T47D (cell line): ENCODE measurements around the gene GRM1.

ENCODE experiments used
- DNase-seq, 2 experiments: peaks; one replicate each; pipeline versions ENCODE4 v3.0.0 to v3.0.0-alpha.2; 2011 to 2012; ENCODE audit warnings: low read depth in 1 of 2, low spot score in 1 of 2
- JUND ChIP-seq: IDR thresholded peaks from 2 replicates; pipeline ENCODE4 v1.6.1; 2012; ENCODE audit warnings: low read depth
- in situ Hi-C: cut with HindIII; loops from 2 replicates; pipeline ENCODE4 v1.10.0; 2016; ENCODE audit warnings: low sequenced_read_pairs, low pct_unique_long_range_greater_than_20kb

The GRM1 gene

DNA sequence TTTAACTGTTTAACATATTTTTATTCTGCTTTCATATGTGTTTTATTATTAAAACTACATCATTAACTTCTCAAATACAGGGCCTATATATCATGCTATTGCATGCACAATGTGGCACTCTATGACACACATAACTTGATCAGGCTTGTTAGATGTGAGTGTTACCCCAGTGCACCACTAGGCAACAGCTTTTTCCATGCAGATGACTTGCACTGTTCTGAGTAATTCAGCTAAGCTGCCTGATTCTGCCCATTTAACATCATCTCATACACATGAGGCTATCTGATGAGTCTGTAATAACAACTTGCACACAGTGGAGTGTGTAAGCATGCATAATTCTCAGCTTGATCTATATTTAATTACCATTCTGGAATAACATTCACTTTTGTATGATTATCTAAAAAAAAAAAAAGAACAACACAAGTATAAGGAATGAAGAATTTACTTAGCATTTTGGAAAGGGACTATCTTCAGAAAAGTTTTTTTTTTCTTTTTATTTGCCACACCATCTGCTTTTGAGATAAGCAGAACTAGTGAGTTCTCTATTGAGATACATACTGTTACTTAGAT is 83.1 kb downstream of the GRM1 start:
- TF ChIP-seq JUND = no peak
- no peak for DNase-seq
- in situ Hi-C loops = no loop called here

DNA sequence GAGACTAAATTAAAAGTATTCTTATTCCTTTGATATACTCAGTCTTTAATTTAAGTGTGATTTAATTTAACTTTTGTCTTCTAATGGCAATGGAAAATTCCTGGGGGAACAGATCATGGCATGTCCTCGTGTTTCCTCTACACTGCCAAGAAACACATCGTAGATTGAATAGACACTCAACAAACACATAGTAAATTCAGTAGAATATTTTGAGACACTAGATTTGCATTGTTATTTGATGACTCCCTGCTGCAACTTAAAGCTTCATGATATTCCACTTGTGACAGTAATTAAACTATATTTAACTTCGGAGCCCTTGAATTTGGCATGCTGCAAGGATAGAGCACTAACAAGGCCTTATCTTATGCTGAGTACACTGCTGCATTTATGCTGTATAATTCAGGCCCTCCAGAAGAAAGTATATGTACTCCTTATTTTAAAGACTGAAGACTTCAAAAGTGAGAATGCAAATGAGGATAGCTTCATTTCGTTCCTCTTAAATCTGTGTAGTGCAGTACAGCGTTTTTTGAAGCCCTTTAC is 84.3 kb downstream of the GRM1 start:
- in situ Hi-C loops = no loop called here
- no peak for TF ChIP-seq JUND
- no peak for DNase-seq

DNA sequence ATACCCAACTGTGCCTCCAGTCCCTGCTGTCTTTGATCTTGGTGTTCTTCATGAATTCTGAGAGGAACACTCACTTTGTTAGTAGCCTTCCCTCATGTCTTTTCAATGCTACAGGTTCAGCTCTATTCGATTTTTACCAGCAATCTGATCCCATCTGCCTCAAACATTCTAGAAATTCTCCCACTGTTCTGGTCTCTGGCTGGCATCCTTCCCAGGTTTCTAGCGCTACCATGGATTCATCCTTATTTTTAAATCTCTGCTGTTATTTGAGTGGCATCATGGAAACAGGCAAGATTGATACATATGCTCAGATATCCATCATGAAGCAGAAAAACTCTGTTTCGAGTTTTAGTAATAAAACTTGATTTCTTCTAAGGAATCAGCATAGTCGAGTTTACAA is 94.8 kb downstream of the GRM1 start:
- no peak for TF ChIP-seq JUND
- DNase-seq = no peak
- in situ Hi-C loops = no loop called here

DNA sequence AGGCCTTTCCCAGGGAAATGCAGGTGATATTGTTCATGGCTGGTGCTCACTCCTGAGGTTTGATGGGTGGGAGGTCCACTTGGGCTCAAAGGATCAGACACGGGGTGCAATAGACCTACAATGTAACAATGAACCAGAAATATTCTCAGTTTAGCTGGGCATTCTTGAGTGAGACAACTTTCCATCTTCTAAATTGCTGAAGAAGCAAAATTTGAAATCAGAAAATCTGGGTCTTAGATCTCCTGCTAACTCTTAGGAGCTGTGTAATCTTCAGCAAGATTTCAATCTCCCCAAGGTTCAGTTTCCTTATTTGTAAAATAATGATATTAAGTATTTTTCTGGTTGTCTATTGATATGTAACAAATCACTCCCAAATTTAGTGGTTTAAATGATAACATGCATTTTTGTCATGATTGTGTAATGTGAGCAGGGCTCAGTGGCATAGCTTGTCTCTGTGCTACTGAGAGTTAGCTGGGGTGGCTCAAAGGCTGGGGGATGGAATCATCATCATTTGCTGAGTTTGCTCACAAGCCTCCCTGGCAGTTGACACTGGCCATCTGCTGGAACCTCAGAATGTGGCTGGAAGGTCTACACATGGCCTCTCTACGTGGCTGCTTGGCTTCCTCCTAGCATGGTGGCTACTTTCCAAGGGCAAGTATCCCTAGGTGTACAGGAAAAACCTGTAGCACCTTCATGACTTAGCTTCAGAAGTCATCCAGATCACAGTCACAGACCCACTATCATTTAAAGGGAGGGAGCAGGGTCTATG is 98.8 kb downstream of the GRM1 start:
- in situ Hi-C loops = no loop called here
- no peak for DNase-seq

DNA sequence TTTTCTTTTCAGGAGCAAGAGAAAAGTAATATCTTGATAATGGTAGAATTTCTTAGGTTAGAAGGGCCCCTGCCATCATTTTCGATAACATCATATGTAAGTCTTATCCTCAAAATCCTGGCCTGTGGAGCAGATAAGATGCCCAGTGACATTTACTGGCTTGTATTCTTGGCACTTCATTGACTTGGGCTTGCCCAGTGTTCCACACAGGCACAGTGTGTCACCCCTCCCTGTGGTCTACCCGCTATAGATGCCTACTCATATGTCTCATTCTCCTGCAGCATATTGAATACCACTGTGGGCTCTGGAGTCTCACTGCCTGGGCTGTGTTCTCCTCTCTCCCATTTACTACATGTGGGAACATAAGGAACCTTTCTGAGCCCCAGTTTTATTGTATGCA is 105.0 kb downstream of the GRM1 start:
- TF ChIP-seq JUND = no peak
- in situ Hi-C loops = no loop called here
- no peak for DNase-seq

More for the DNA sequence above, 98.8 kb downstream of the GRM1 start:
- TF ChIP-seq JUND = no peak

DNA sequence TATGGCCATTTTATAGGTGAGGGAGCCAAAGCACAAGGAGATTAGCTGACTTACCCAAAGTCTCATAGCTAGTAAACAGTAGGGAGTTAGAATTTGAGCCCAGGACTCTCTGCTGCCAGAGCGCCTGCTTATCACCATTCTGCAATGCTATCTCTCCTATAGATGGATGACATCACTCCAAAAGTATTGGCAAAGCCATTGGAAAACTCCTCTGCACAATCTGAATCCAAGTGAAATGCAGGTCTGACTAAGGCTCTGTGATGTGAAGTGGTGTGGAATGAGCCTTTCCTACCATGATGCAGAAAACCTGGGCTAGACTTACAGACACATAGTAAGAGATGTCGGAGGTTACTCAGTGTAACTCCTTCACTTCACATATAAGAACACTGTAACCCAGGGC is 106.3 kb downstream of the GRM1 start:
- no peak for DNase-seq
- in situ Hi-C loops = no loop called here
- no peak for TF ChIP-seq JUND

DNA sequence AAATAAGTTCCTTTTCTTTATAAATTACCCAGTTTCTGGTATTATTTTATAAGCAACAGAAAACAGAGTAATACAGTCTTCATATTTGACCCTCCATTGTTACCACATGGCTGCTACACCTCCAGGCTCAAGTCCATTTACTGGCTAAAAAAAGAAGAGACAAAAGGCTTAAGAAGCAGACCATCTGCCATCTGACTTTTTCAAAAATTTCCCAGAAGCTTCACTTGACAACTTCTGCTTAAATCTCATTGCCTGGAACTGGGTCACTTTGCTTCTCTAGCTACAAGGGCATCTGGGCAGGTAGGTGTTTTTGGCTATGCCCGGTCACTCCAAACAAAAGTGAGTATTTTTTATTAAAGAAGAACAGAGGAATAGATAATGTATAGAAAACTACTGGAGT is 118.0 kb downstream of the GRM1 start:
- no peak for TF ChIP-seq JUND
- no peak for DNase-seq
- in situ Hi-C loops = no loop called here

DNA sequence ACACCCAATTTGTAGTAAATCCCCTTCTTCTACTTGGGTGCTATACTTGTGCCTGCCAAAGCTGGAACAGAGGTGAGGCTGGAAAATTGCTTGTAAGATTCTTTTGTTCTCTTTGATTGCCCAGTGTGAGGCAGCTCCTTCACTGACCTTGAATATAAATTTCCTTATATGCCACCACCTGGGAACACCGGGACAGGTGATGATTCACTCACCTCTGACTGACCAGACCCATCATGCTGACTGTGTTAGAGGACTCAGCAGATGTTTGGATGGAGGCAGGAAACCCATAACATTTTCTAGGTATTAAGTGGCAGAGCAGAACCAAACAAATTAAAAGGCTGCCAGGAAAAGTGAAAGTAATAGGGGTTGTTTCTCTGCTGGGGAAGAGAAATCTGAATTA is 120.9 kb downstream of the GRM1 start:
- in situ Hi-C loops = no loop called here

DNA sequence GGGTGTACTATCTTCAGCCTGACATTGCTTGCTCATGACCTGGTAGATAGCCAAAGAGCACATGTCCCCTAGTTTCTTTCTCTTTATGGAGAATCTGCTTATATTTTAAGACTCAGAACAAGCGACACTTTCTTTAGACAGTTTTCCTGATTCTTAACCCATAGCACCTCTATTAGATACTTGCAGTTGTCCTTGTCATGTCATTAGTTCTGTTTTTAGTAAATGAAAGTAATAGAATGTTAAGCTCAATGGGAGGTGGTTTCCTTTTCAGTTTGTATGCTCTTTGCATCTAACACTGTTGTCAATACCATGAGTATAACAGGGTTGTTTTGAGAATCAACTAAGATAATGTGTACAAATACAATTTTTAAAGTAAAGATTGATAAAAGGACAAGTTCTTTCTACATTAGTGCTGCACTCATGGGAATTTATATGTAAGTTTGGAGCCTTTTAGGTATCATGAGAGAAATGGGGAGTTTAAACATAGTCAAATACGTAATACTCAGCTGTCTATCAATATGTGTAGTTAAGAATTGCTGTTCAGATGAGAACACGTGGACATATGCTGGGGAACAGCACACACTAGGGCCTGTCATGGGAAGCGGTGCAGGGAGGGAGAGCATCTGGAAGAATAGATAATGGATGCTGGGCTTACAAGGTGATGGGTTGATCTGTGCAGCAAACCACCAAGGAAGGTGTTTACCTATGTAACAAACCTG is 124.3 kb downstream of the GRM1 start:
- TF ChIP-seq JUND = no peak
- in situ Hi-C loops = no loop called here
- no peak for DNase-seq

More for the DNA sequence above, 120.9 kb downstream of the GRM1 start:
- DNase-seq = no peak
- TF ChIP-seq JUND = no peak

DNA sequence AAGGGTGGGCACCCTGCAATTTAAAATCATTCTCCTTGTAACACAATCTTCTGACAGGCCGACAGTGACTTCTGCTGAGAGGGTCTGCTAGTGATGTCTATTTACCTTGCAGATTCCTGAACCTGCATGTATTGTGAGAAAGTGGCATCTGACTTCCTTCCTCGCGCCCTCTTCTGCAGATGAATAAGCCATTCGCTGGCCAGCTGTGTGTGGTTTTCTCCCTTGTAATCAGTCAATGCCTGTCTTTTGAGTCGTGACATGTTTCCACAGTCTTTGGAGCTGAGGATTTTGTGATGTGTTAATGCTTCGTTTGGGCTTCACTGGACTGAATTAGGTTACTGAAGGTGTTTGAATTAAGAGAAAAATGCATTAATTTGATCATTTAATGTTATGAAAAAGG is 125.3 kb downstream of the GRM1 start:
- DNase-seq = no peak
- in situ Hi-C loops = no loop called here
- no peak for TF ChIP-seq JUND

DNA sequence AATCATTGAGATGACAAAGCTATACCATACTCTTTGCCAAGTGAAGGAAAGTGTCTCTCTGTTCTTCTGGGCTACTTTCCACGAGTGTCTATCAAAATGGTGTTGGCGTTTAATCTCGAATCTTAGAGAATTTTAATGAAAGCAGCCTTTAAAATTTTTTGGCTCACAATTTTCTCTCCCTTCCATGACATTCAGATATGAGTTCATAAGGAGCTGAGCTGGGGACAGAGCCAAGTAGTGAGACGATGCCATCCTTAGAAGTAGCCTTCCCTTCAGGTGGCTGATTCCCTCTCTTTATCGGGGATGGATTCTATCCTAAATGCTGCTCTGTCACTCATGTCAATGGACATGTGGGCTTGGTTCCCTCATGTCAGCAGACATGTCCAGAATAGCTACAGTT is 132.8 kb downstream of the GRM1 start:
- no peak for DNase-seq
- in situ Hi-C loops = no loop called here
- no peak for TF ChIP-seq JUND

DNA sequence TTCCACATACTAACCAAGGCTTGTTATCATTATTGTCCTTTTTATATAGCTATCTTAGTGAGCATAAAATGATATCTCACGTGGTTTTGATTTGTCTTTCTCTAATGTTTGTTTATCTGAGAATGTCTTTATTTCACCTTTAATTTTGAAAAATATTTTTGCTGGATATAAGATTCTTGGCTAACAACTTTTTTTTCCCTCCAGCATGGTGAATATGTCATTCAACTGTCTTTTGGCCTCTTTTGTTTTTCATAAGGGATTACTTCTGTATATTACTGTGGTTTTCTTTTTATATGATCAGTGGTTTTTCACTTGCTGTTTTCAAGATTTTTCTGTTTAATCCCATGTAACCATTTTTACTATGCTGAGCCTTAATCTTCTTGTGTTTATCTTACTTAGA is 141.0 kb downstream of the GRM1 start:
- TF ChIP-seq JUND = no peak
- in situ Hi-C loops = no loop called here

DNA sequence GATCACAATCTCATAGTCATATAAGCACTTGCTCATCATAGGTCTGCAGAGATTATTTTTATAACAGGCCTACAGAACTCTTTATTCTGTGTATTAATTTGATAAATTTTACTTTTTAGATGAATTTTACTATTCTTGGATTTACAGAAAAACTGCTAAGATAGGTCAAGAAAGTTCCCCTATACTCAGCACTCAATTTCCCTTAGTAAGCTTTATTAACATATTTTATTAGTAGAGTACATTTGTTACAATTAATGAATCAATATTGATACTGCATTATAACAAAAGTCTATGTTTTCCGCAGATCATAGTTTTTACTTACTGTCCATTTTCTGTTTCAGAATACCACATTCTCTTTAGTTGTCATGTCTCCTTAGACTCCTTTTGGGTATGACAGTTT is 148.9 kb downstream of the GRM1 start:
- DNase-seq = no peak
- in situ Hi-C loops = no loop called here
- no peak for TF ChIP-seq JUND

More for the DNA sequence above, 141.0 kb downstream of the GRM1 start:
- no peak for DNase-seq
